Posterior vena cava (tissue), 2 donors: Measurements from ENCODE around the gene SLC43A3. TPM values are rescaled to one million over a fixed set of nuclear protein-coding genes. Genes with fewer than 3 reads are reported as not detected.

Source experiments
- total RNA-seq, 2 donors: library from RNA; stranded (reverse); fragmentation: NEBNext Ultra II Directional; extraction: Animal tissue kit (Norgen Biotek cat#: 25700); gene quantifications; one replicate each; pipeline ENCODE4 v1.2.1, GENCODE V29; 2021
- donor health status: DM: yes; HTN: yes; CAD: no.
- donor health status: DM: yes; HTN: yes; CAD: no.

Gene SLC43A3
- total RNA-seq, 2 donors from 2014 or later: 72.6 to 84.7 TPM

Other genes with a start within 250 kb of the SLC43A3 start
- gene LRRC55, start 245.2 kb downstream of the SLC43A3 start, total RNA-seq: not detected
- 10 to 100 TPM; 14.6 to 20.8 TPM for gene APLNR, start 189.9 kb downstream of the SLC43A3 start, total RNA-seq
- gene TNKS1BP1, start 102.2 kb downstream of the SLC43A3 start, total RNA-seq: 100 to 1,000 TPM; 175 to 185 TPM
- gene SSRP1, start 91.2 kb downstream of the SLC43A3 start, total RNA-seq: 10 to 100 TPM; 41.6 to 54.4 TPM
- gene P2RX3, start 88.8 kb downstream of the SLC43A3 start, total RNA-seq: not detected
- not detected for gene PRG3, start 46.0 kb downstream of the SLC43A3 start, total RNA-seq
- under 1 TPM; 0.52 to 0.88 TPM for gene PRG2, start 36.5 kb downstream of the SLC43A3 start, total RNA-seq
- 1 to 10 TPM; 2.0 to 2.9 TPM for gene RTN4RL2, start 33.4 kb upstream of the SLC43A3 start, total RNA-seq
- gene SLC43A1, start 88.6 kb upstream of the SLC43A3 start, total RNA-seq: 10 to 100 TPM in 1 of 2 donors, 1 to 10 TPM in 1; 8.1 to 11.5 TPM
- 10 to 100 TPM; 31.8 to 38.1 TPM for gene TIMM10, start 103.6 kb upstream of the SLC43A3 start, total RNA-seq
- not detected for gene SMTNL1, start 110.5 kb upstream of the SLC43A3 start, total RNA-seq
- 10 to 100 TPM; 50.3 to 56.9 TPM for gene UBE2L6, start 140.6 kb upstream of the SLC43A3 start, total RNA-seq
- gene SERPING1, start 170.6 kb upstream of the SLC43A3 start, total RNA-seq: 100 to 1,000 TPM; 501 to 774 TPM
- gene YPEL4, start 222.8 kb upstream of the SLC43A3 start, total RNA-seq: 1 to 10 TPM in 1 of 2 donors, under 1 TPM in 1; 0.33 to 1.3 TPM
- 10 to 100 TPM in 1 of 2 donors, 1 to 10 TPM in 1; 7.6 to 10.3 TPM for gene CLP1, start 230.6 kb upstream of the SLC43A3 start, total RNA-seq
- gene ZDHHC5, start 241.0 kb upstream of the SLC43A3 start, total RNA-seq: 10 to 100 TPM; 49.7 to 58.0 TPM